DND-41 (cell line): Measurements from ENCODE around the gene LRRC74B.

Experiments
- ATAC-seq: fragments of 200-7000 bp; cut with Tn5 transposase; 3 replicates; pipeline ENCODE4 v1.9.1; 2021; ENCODE audit warnings: low read depth; ENCODE audit not compliant: insufficient read depth
- DNase-seq: peaks from one replicate; pipeline ENCODE4 v3.0.0-alpha.2; 2020
- H2AFZ ChIP-seq: 2 replicates; pipeline ENCODE4 v1.6.0; 2012; ENCODE audit warnings: low read depth, low read length
- H3K27ac ChIP-seq: 2 replicates; pipeline ENCODE4 v1.5.1; 2012; ENCODE audit warnings: low read length, inconsistent platforms
- H3K27me3 ChIP-seq: fragments of 200-600 bp; sonication (generic); 2 replicates; pipeline ENCODE4 v1.6.0; 2012; ENCODE audit warnings: low read length, mild to moderate bottlenecking, inconsistent platforms; ENCODE audit not compliant: insufficient read depth, poor library complexity
- H3K36me3 ChIP-seq: 2 replicates; pipeline ENCODE4 v1.5.1; 2012; ENCODE audit warnings: low read length, inconsistent platforms; ENCODE audit not compliant: insufficient read depth
- H3K4me1 ChIP-seq: 2 replicates; pipeline ENCODE4 v1.5.1; 2012; ENCODE audit warnings: mild to moderate bottlenecking, low read length; ENCODE audit not compliant: insufficient read depth
- H3K4me2 ChIP-seq: 2 replicates; pipeline ENCODE4 v1.6.0; 2012; ENCODE audit warnings: mild to moderate bottlenecking, moderate library complexity, low read length, inconsistent platforms; ENCODE audit not compliant: insufficient read depth
- H3K4me3 ChIP-seq, 2 experiments: fragments of 200-600 bp in 1 of 2; shearing (Covaris generic) in 1 of 2; 2 replicates each; pipeline ENCODE4 v1.5.1; 2012 to 2016; ENCODE audit warnings: inconsistent platforms in 2 of 2, low read length in 2 of 2, mild to moderate bottlenecking in 2 of 2, low read depth in 1 of 2, moderate library complexity in 1 of 2
- H3K79me2 ChIP-seq: 2 replicates; pipeline ENCODE4 v1.6.0; 2012; ENCODE audit warnings: low read length, inconsistent platforms; ENCODE audit not compliant: insufficient read depth
- H3K9ac ChIP-seq: 2 replicates; pipeline ENCODE4 v1.6.0; 2012; ENCODE audit warnings: low read depth, mild to moderate bottlenecking, inconsistent platforms, low read length, moderate library complexity
- H3K9me3 ChIP-seq: 2 replicates; pipeline ENCODE4 v1.5.1; 2012; ENCODE audit warnings: low read length, moderate library complexity, mild to moderate bottlenecking, inconsistent platforms; ENCODE audit not compliant: insufficient read depth, severe bottlenecking
- H4K20me1 ChIP-seq: 2 replicates; pipeline ENCODE4 v1.6.0; 2012; ENCODE audit warnings: low read length; ENCODE audit not compliant: insufficient read depth
- EZH2 ChIP-seq: IDR thresholded peaks from 3 replicates; pipeline ENCODE4 v1.6.1; 2012; ENCODE audit warnings: borderline replicate concordance, low read depth, mild to moderate bottlenecking, moderate library complexity, low read length, inconsistent platforms; ENCODE audit not compliant: severe bottlenecking
- TF ChIP-seq, protein P1 (sequence below): IDR thresholded peaks from 2 replicates; pipeline ENCODE4 v1.5.1; 2012; ENCODE audit warnings: borderline replicate concordance, low read length, moderate library complexity, mild to moderate bottlenecking; ENCODE audit not compliant: poor library complexity, severe bottlenecking; ENCODE audit errors: extremely low read depth

Gene LRRC74B

DNA sequence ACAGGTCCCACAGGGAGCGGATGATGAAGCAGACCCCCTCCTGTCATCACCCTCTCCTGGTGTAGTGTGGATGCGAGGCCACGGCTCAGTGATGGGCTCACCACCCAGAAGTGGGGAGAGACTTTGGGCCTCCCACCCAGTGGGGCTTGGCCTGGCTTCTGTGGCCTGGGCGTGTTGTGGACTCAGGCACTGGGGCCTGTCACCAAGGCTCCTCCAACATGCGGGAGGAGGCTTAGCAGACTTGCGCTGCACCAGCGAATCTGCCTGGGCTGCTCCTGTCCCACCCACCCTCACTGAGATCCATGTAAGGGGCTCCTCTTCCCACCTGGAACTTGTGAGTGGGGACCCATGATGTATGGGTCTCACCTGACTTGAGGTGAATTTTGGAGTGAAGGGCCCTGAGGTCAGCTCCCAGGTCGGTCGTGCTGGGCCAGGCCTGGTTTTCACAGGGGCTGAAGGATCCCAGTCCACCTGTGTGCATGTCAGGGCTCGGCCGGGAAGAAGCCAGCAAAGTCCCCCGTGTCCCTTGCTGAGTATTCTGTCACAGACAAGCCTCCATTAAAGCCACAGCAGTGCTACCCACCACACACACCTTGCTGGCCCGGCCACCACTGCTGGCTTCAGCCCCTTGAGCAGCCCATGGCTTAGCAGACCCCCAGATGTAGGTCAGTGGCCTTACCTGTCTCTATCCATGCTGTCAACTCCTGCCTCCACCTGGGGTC lies 48.0 kb upstream of the LRRC74B start:
- Histone ChIP-seq H3K4me3 (no peak overlapping the region), H3K4me2 (no peak overlapping the region), H3K79me2 (peaks cover 29% of the 10 kb centered on the region), H4K20me1 (peaks cover 26% of the 10 kb centered on the region), H3K36me3 (peaks cover 79% of the 10 kb centered on the region), H3K9me3 (no peaks in the 10 kb centered on the region), H3K27ac (no peak overlapping the region), H3K27me3 (no peaks in the 10 kb centered on the region), H3K9ac (no peak overlapping the region), H2AFZ (no peak overlapping the region), H3K4me1 (peaks cover 24% of the 10 kb centered on the region)
- ATAC-seq (no peak), DNase-seq (peak; percentile 13)
- TF ChIP-seq EZH2 = no peak
- TF ChIP-seq, protein P1, sequence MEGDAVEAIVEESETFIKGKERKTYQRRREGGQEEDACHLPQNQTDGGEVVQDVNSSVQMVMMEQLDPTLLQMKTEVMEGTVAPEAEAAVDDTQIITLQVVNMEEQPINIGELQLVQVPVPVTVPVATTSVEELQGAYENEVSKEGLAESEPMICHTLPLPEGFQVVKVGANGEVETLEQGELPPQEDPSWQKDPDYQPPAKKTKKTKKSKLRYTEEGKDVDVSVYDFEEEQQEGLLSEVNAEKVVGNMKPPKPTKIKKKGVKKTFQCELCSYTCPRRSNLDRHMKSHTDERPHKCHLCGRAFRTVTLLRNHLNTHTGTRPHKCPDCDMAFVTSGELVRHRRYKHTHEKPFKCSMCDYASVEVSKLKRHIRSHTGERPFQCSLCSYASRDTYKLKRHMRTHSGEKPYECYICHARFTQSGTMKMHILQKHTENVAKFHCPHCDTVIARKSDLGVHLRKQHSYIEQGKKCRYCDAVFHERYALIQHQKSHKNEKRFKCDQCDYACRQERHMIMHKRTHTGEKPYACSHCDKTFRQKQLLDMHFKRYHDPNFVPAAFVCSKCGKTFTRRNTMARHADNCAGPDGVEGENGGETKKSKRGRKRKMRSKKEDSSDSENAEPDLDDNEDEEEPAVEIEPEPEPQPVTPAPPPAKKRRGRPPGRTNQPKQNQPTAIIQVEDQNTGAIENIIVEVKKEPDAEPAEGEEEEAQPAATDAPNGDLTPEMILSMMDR = no peak

DNA sequence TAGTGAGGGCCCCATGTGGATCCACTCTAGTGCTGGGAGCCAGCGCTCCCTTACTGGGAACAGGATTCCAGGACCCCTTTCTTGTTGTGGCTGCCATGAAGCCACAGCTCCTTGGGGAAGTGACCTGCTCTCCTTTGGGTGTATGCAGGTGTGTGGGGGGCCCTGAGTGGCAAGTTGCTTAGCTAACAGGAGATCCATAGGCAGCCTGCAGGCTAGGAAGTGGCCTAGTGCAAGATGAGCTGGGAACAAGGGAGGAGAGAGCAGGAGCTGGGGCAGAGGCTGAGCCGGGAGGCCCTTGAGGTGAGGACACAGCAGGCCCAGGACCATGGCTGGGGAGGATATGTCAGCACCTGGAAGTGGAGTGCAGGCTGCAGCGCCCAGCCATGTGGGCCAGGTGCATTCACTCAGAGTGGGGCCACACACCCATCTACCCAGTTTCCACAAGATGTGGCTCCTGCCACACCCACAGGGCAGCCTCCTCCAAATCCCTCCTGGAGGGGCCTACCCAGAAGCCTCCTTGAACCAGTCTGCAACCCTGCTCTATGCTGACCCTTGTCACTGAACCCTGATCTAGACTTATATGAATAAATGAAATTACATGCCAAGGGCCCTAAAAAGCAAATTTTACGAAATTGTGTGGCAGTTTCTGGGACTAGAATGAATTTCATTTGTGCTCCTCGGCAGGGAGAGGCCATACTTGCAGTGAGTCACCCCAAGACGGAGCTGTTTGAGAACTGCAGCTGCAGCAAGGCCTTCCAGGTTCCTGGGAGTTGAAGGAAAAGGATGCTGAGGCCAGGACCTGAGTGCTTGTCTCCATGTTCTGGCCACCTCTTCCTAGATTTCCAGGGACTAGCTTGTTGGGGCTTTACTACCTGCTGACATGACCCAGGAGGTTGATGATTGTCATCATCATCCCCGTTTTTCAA lies 47.1 kb upstream of the LRRC74B start:
- H3K9me3 ChIP-seq = no peaks in the 10 kb centered on the region
- DNase-seq (peak; percentile 17), ATAC-seq (no peak)
- H3K4me2 ChIP-seq = peak overlapping the region; percentile 100; the same call in 1 of the 2 replicates
- no peak overlapping the region for H3K27ac ChIP-seq
- no peak overlapping the region for H2AFZ ChIP-seq
- peaks cover 26% of the 10 kb centered on the region for H4K20me1 ChIP-seq
- H3K27me3 ChIP-seq = no peaks in the 10 kb centered on the region
- no peak overlapping the region for H3K4me3 ChIP-seq
- TF ChIP-seq EZH2 = no peak
- TF ChIP-seq, protein P1 = no peak
- H3K4me1 ChIP-seq = peaks cover 33% of the 10 kb centered on the region
- peaks cover 37% of the 10 kb centered on the region for H3K79me2 ChIP-seq
- H3K36me3 ChIP-seq = peaks cover 70% of the 10 kb centered on the region
- H3K9ac ChIP-seq = no peak overlapping the region

DNA sequence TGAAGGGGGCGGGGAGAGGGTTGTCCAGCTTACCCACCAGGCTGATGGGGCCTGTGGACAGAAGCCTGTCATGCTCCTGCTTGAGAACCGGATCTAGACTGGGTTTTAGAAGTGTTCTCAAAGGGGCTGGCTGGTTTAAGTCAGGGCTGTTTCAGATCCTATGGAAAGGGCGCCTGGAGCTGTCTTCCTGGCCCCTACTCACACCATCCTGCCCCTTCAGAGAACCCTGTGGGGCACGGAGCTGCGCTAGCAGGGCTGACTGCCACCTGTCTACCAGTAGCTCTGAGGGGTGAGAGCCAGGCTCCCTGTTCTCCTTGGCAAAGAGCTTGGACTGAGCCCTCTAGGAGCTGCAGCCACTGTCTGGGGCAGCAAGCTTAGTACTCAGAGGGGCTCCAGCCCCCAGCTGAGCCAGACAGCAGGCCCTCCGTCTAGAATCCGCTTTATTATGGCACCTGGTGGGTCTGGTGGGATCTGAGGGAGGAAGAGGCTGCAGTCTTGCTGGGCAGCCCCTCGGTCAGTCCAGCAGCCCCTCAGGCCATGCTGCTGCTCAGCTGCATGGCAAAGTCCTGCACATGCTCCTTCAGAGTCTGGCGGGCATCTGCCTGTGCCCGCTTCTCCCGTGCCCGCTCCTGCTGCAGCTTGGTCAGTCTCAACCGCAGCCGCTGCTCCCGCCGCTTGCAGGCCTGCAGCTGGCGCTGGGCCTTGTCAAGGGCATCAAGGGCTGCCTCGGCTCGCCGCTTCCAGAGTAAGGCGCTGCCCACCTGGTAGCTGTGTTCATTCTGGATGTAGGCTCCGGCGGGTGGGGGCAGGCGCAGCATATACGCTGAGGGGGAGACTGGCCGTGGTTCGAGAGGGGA lies 46.2 kb upstream of the LRRC74B start:
- no peak for ATAC-seq
- no peak overlapping the region; the same call in 1 of the 2 replicates for H3K27ac ChIP-seq
- H3K9me3 ChIP-seq = no peaks in the 10 kb centered on the region
- H3K79me2 ChIP-seq = peaks cover 40% of the 10 kb centered on the region
- TF ChIP-seq, protein P1 = no peak
- no peak for TF ChIP-seq EZH2
- peak overlapping the region in 1 of 2 experiments; percentile 84; a peak in 3 of 4 replicates for H3K4me3 ChIP-seq
- no peak overlapping the region for H2AFZ ChIP-seq
- no peaks in the 10 kb centered on the region for H3K27me3 ChIP-seq
- H3K36me3 ChIP-seq = peaks cover 66% of the 10 kb centered on the region
- peak overlapping the region; percentile 100 for H3K4me2 ChIP-seq
- H3K4me1 ChIP-seq = peaks cover 36% of the 10 kb centered on the region
- DNase-seq = no peak
- peak overlapping the region; percentile 93 for H3K9ac ChIP-seq
- H4K20me1 ChIP-seq = peaks cover 26% of the 10 kb centered on the region
